Mesenchymal stem cell (in vitro differentiated cells and primary cell): Measurements from ENCODE around the gene FAM168A.

Experiments used
- DNase-seq: peaks from one replicate; pipeline ENCODE4 v3.0.0-alpha.2; 2013
- H2AFZ ChIP-seq: one replicate; pipeline ENCODE4 v1.6.1; 2013; ENCODE audit warnings: low read depth, mild to moderate bottlenecking, control low read depth, inconsistent platforms, low read length, moderate library complexity
- H2AK5ac ChIP-seq: 2 replicates; pipeline ENCODE4 v1.6.1; 2013; ENCODE audit warnings: low read length, moderate library complexity, mild to moderate bottlenecking, inconsistent platforms; ENCODE audit not compliant: severe bottlenecking
- H2BK120ac ChIP-seq: one replicate; pipeline ENCODE4 v1.6.1; 2013; ENCODE audit warnings: low read depth, mild to moderate bottlenecking, inconsistent platforms, low read length, moderate library complexity
- H2BK12ac ChIP-seq, 2 experiments: one replicate each; pipeline ENCODE4 v1.6.1; 2013; ENCODE audit warnings: inconsistent platforms in 2 of 2, low read length in 2 of 2, mild to moderate bottlenecking in 2 of 2, moderate library complexity in 2 of 2, control low read depth in 1 of 2
- H2BK15ac ChIP-seq: one replicate; pipeline ENCODE4 v1.6.1; 2013; ENCODE audit warnings: mild to moderate bottlenecking, low read depth, inconsistent platforms; ENCODE audit not compliant: poor library complexity, severe bottlenecking
- H2BK5ac ChIP-seq: 2 replicates; pipeline ENCODE4 v1.6.1; 2013; ENCODE audit warnings: low read depth, mild to moderate bottlenecking, low read length, control low read depth, inconsistent platforms; ENCODE audit not compliant: poor library complexity, severe bottlenecking
- H3K14ac ChIP-seq, 2 experiments: one replicate each; pipeline ENCODE4 v1.6.1; 2013; ENCODE audit warnings: inconsistent platforms in 2 of 2, low read length in 2 of 2, control low read depth in 1 of 2, mild to moderate bottlenecking in 1 of 2, moderate library complexity in 1 of 2
- H3K18ac ChIP-seq, 2 experiments: one replicate each; pipeline ENCODE4 v1.6.1; 2013; ENCODE audit warnings: inconsistent platforms in 2 of 2, low read length in 2 of 2, control low read depth in 1 of 2, low read depth in 1 of 2, mild to moderate bottlenecking in 1 of 2
- H3K23ac ChIP-seq, 2 experiments: one replicate each; pipeline ENCODE4 v1.6.1; 2013; ENCODE audit warnings: inconsistent platforms in 2 of 2, low read length in 2 of 2, mild to moderate bottlenecking in 2 of 2, moderate library complexity in 2 of 2, control low read depth in 1 of 2
- H3K27ac ChIP-seq: 2 replicates; pipeline ENCODE4 v1.5.1; 2013; ENCODE audit warnings: mild to moderate bottlenecking, moderate library complexity, low read length, control low read depth, inconsistent platforms; ENCODE audit not compliant: poor library complexity, severe bottlenecking
- H3K27me3 ChIP-seq, 2 experiments: 2 replicates each; pipeline versions ENCODE4 v1.6.1 to v1.7.0; 2013; ENCODE audit warnings: low read length in 2 of 2, mild to moderate bottlenecking in 2 of 2, moderate library complexity in 2 of 2, control low read depth in 1 of 2, inconsistent platforms in 1 of 2; ENCODE audit not compliant: control insufficient read depth in 1 of 2, insufficient read depth in 1 of 2
- H3K36me3 ChIP-seq, 2 experiments: 2 replicates each; pipeline versions ENCODE4 v1.6.1 to v1.7.0; 2013; ENCODE audit warnings: low read length in 2 of 2, control low read depth in 1 of 2, inconsistent platforms in 1 of 2, low read depth in 1 of 2, mild to moderate bottlenecking in 1 of 2; ENCODE audit not compliant: insufficient read depth in 2 of 2, control insufficient read depth in 1 of 2
- H3K4ac ChIP-seq, 2 experiments: one replicate each; pipeline ENCODE4 v1.6.1; 2013; ENCODE audit warnings: inconsistent platforms in 2 of 2, low read length in 2 of 2, mild to moderate bottlenecking in 2 of 2, moderate library complexity in 2 of 2, control low read depth in 1 of 2, low read depth in 1 of 2
- H3K4me1 ChIP-seq: 2 replicates; pipeline ENCODE4 v1.6.1; 2013; ENCODE audit warnings: low read depth, low read length, control low read depth; ENCODE audit not compliant: control insufficient read depth, insufficient read depth
- H3K4me2 ChIP-seq: 2 replicates; pipeline ENCODE4 v1.6.1; 2013; ENCODE audit warnings: low read length, mild to moderate bottlenecking, inconsistent platforms; ENCODE audit not compliant: poor library complexity, severe bottlenecking
- H3K4me3 ChIP-seq, 2 experiments: 2 replicates each; pipeline versions ENCODE4 v1.5.1 to v1.7.0; 2013; ENCODE audit warnings: low read length in 2 of 2, mild to moderate bottlenecking in 2 of 2, control low read depth in 1 of 2, low read depth in 1 of 2; ENCODE audit not compliant: insufficient read depth in 1 of 2
- H3K79me1 ChIP-seq: replicated peaks from 2 replicates; pipeline ENCODE4 v1.6.1; 2013; ENCODE audit warnings: mild to moderate bottlenecking, control low read depth, low read length, inconsistent platforms; ENCODE audit not compliant: poor library complexity, severe bottlenecking
- H3K9ac ChIP-seq: 2 replicates; pipeline ENCODE4 v1.7.0; 2013; ENCODE audit warnings: mild to moderate bottlenecking, low read length, moderate library complexity
- H3K9me3 ChIP-seq: 2 replicates; pipeline ENCODE4 v1.7.0; 2013; ENCODE audit warnings: mild to moderate bottlenecking, low read length; ENCODE audit not compliant: control insufficient read depth
- H4K8ac ChIP-seq: one replicate; pipeline ENCODE4 v1.6.1; 2013; ENCODE audit warnings: inconsistent platforms, mild to moderate bottlenecking, low read length, moderate library complexity
- H4K91ac ChIP-seq: one replicate; pipeline ENCODE4 v1.6.1; 2013; ENCODE audit warnings: mild to moderate bottlenecking, low read length, inconsistent platforms
- WGBS: methylation state at CpG from one replicate; pipeline ENCODE4 v1.1.7; 2013; ENCODE audit warnings: mixed read lengths; 5-methylcytosine and 5-hydroxymethylcytosine counted together

The FAM168A gene

GRCh38 chr11:73596547-73596946 is 1.4 kb downstream of the FAM168A start:
- Histone ChIP-seq H3K9me3 (no peaks in the 10 kb centered on the region), H3K4ac (no peak overlapping the region), H3K4me3 (peak overlapping the region in 1 of 2 experiments; percentile 89), H2BK15ac (peak overlapping the region; percentile 12), H3K4me2 (peak overlapping the region; percentile 75), H4K8ac (no peak overlapping the region), H3K27me3 (no peaks in the 10 kb centered on the region), H2BK5ac (no peak overlapping the region), H3K14ac (peak overlapping the region in 1 of 2 experiments; percentile 27), H2AK5ac (peak overlapping the region; percentile 41), H3K18ac (no peak overlapping the region), H2AFZ (no peak overlapping the region), H2BK12ac (peak overlapping the region in 1 of 2 experiments; percentile 1), H4K91ac (no peak overlapping the region), H3K27ac (no peak overlapping the region), H3K36me3 (no peaks in the 10 kb centered on the region), H3K23ac (no peak overlapping the region), H3K9ac (no peak overlapping the region), H3K79me1 (peaks cover 19% of the 10 kb centered on the region), H2BK120ac (no peak overlapping the region), H3K4me1 (peaks cover 9% of the 10 kb centered on the region)
- DNase-seq = no peak
- WGBS = 93% methylated on average over 2 of the region's 2 CpGs

- Histone ChIP-seq H3K18ac (no peak overlapping the region), H2BK12ac (no peak overlapping the region), H3K27ac (no peak overlapping the region), H3K14ac (no peak overlapping the region), H3K23ac (no peak overlapping the region), H3K36me3 (peaks cover 0 to 3% of the 10 kb centered on the region in 2 experiments), H4K8ac (no peak overlapping the region), H3K4ac (no peak overlapping the region), H3K4me2 (no peak overlapping the region), H2AK5ac (no peak overlapping the region), H3K27me3 (no peaks in the 10 kb centered on the region), H3K9me3 (no peaks in the 10 kb centered on the region), H2BK15ac (no peak overlapping the region), H2BK120ac (no peak overlapping the region), H3K9ac (no peak overlapping the region), H3K4me1 (peaks cover 9% of the 10 kb centered on the region), H3K4me3 (no peak overlapping the region), H2AFZ (no peak overlapping the region), H2BK5ac (no peak overlapping the region), H3K79me1 (peaks cover 35% of the 10 kb centered on the region), H4K91ac (no peak overlapping the region)
- DNase-seq = no peak
- 100% methylated on average over 2 of the region's 3 CpGs for WGBS
Measured at GRCh38 chr11:73592640-73593039, 5.3 kb downstream of the FAM168A start.

- Histone ChIP-seq H3K4me3 (no peak overlapping the region), H2BK15ac (no peak overlapping the region), H3K27ac (no peak overlapping the region), H3K9ac (no peak overlapping the region), H2BK120ac (no peak overlapping the region), H4K8ac (no peak overlapping the region), H3K9me3 (no peaks in the 10 kb centered on the region), H3K14ac (no peak overlapping the region), H4K91ac (no peak overlapping the region), H3K4ac (no peak overlapping the region), H2BK12ac (no peak overlapping the region), H3K36me3 (peaks cover 0 to 3% of the 10 kb centered on the region in 2 experiments), H3K4me2 (no peak overlapping the region), H2AK5ac (no peak overlapping the region), H3K23ac (no peak overlapping the region), H3K18ac (no peak overlapping the region), H3K27me3 (no peaks in the 10 kb centered on the region), H3K4me1 (peaks cover 3% of the 10 kb centered on the region), H2AFZ (no peak overlapping the region), H3K79me1 (peaks cover 32% of the 10 kb centered on the region), H2BK5ac (no peak overlapping the region)
- WGBS = 84% methylated on average over 1 of the region's 4 CpGs
- no peak for DNase-seq
Measured at GRCh38 chr11:73591743-73592142, 6.2 kb downstream of the FAM168A start.

GRCh38 chr11:73590991-73591390 is 6.9 kb downstream of the FAM168A start:
- H2AK5ac ChIP-seq = no peak overlapping the region
- H3K14ac ChIP-seq = no peak overlapping the region
- H3K18ac ChIP-seq = no peak overlapping the region
- H2BK15ac ChIP-seq = no peak overlapping the region
- H4K91ac ChIP-seq = no peak overlapping the region
- no peak overlapping the region for H3K4me3 ChIP-seq
- no peak overlapping the region for H4K8ac ChIP-seq
- no peak overlapping the region for H2BK120ac ChIP-seq
- peaks cover 1% of the 10 kb centered on the region for H3K4me1 ChIP-seq
- no peak for DNase-seq
- no peak overlapping the region for H3K23ac ChIP-seq
- H3K36me3 ChIP-seq = peaks cover 0 to 3% of the 10 kb centered on the region in 2 experiments
- no peak overlapping the region for H3K4me2 ChIP-seq
- no peak overlapping the region for H3K4ac ChIP-seq
- no peak overlapping the region for H2BK5ac ChIP-seq
- 96% methylated on average over 4 of the region's 7 CpGs for WGBS
- H3K27ac ChIP-seq = no peak overlapping the region
- no peak overlapping the region for H2BK12ac ChIP-seq
- H3K9me3 ChIP-seq = no peaks in the 10 kb centered on the region
- H3K79me1 ChIP-seq = peaks cover 29% of the 10 kb centered on the region
- H3K27me3 ChIP-seq = no peaks in the 10 kb centered on the region
- H2AFZ ChIP-seq = no peak overlapping the region
- no peak overlapping the region for H3K9ac ChIP-seq
